ENCODE results near the gene BSG. TPM values are rescaled to one million over a fixed set of nuclear protein-coding genes. Genes with fewer than 3 reads are reported as not detected.

The BSG gene
- total and polyA plus RNA-seq, 9 of the 15 experiments (the other 6 are each of a cell fraction or from before 2014, with no cell fraction given): 4.6 to 495 (median 187) TPM

DNA sequence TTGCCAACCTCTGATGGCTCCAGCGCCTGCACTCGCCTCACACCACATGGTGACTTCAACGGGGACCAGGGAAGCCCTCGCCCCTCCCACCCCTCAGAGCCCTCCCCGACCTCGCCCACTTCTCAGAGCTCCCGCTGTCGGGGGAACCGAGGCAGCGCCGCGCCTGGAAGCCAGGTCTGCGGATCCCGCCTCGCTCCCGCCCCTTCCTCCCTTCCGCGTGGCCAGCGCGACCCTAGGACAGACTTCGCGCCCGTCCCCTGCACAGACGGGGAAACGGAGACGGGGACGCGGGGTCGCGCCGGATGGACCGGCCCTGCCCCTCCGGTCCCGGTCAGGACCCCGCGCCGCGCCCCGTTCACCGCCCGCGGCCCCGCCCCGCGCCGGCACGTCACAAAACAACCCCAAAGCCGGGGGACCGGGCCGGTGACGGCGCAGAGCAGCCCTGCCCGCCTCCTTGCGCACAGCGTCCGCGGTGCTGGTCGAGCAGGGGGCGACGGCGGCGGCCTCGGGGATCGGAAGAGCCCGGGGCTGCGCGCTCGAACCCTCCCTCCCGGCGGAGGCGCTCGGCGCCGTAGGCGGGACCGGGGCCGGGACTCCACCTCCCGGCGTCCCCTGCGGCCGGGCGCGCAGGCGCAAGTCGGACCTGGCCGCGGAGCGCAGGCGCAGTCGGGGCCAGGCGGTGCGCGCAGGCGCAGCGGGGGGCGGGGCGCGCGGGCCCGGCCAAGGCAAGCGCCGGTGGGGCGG, 41.2 kb upstream of the BSG start (continued):
- TF ChIP-seq, protein P1, sequence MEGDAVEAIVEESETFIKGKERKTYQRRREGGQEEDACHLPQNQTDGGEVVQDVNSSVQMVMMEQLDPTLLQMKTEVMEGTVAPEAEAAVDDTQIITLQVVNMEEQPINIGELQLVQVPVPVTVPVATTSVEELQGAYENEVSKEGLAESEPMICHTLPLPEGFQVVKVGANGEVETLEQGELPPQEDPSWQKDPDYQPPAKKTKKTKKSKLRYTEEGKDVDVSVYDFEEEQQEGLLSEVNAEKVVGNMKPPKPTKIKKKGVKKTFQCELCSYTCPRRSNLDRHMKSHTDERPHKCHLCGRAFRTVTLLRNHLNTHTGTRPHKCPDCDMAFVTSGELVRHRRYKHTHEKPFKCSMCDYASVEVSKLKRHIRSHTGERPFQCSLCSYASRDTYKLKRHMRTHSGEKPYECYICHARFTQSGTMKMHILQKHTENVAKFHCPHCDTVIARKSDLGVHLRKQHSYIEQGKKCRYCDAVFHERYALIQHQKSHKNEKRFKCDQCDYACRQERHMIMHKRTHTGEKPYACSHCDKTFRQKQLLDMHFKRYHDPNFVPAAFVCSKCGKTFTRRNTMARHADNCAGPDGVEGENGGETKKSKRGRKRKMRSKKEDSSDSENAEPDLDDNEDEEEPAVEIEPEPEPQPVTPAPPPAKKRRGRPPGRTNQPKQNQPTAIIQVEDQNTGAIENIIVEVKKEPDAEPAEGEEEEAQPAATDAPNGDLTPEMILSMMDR (IDR thresholded peaks at IDR 0.05 in 2 of 3, conservative IDR thresholded peaks at IDR 0.05 in 1 of 3; ENCODE audit: insufficient read depth in 2 of 3, low read depth in 1 of 3, low read length in 3 of 3): peak in 2 of 3 experiments; percentile 24 to 33; a peak in 3 of 6 replicates
- TF ChIP-seq, protein P2, sequence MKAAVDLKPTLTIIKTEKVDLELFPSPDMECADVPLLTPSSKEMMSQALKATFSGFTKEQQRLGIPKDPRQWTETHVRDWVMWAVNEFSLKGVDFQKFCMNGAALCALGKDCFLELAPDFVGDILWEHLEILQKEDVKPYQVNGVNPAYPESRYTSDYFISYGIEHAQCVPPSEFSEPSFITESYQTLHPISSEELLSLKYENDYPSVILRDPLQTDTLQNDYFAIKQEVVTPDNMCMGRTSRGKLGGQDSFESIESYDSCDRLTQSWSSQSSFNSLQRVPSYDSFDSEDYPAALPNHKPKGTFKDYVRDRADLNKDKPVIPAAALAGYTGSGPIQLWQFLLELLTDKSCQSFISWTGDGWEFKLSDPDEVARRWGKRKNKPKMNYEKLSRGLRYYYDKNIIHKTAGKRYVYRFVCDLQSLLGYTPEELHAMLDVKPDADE (conservative IDR thresholded peaks at IDR 0.05; ENCODE audit: control insufficient read depth, low read depth, low read length): 0 out of 2 replicates have a peak, but pooled peaks have one; percentile 62
- TF ChIP-seq MCM2 (IDR thresholded peaks at IDR 0.05; ENCODE audit: low read depth) (no peak), WHSC1 (IDR thresholded peaks at IDR 0.05; ENCODE audit: low read length) (no peak), NR2C2 (CRISPR knock-in tag; IDR thresholded peaks at IDR 0.05) (0 out of 2 replicates have a peak, but pooled peaks have one; percentile 41), NR2C2 (tag; IDR thresholded peaks at IDR 0.05) (peak; percentile 67), ZNF121 (CRISPR knock-in tag; conservative IDR thresholded peaks at IDR 0.05) (0 out of 2 replicates have a peak, but pooled peaks have one; percentile 2), SIX5 (IDR thresholded peaks at IDR 0.05; ENCODE audit: borderline replicate concordance in 1 of 2, insufficient read depth in 1 of 2, low read depth in 1 of 2, low read length in 2 of 2) (peak; percentile 59 to 61; a peak in 3 of 4 replicates), CXXC5 (CRISPR knock-in tag; IDR thresholded peaks at IDR 0.05) (peak; percentile 78), ZNF41 (CRISPR knock-in tag; conservative IDR thresholded peaks at IDR 0.05) (no peak), BRD9 (IDR thresholded peaks at IDR 0.05; ENCODE audit: low read depth, partially characterized antibody) (no peak), TAF7 (tag; IDR thresholded peaks at IDR 0.05) (no peak), HDAC6 (IDR thresholded peaks at IDR 0.05; ENCODE audit: low read depth, low read length) (no peak), L3MBTL2 (IDR thresholded peaks at IDR 0.05) (peak; percentile 77), HLTF (IDR thresholded peaks at IDR 0.05) (no peak)
- TF ChIP-seq, protein P3, sequence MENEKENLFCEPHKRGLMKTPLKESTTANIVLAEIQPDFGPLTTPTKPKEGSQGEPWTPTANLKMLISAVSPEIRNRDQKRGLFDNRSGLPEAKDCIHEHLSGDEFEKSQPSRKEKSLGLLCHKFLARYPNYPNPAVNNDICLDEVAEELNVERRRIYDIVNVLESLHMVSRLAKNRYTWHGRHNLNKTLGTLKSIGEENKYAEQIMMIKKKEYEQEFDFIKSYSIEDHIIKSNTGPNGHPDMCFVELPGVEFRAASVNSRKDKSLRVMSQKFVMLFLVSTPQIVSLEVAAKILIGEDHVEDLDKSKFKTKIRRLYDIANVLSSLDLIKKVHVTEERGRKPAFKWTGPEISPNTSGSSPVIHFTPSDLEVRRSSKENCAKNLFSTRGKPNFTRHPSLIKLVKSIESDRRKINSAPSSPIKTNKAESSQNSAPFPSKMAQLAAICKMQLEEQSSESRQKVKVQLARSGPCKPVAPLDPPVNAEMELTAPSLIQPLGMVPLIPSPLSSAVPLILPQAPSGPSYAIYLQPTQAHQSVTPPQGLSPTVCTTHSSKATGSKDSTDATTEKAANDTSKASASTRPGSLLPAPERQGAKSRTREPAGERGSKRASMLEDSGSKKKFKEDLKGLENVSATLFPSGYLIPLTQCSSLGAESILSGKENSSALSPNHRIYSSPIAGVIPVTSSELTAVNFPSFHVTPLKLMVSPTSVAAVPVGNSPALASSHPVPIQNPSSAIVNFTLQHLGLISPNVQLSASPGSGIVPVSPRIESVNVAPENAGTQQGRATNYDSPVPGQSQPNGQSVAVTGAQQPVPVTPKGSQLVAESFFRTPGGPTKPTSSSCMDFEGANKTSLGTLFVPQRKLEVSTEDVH (IDR thresholded peaks at IDR 0.05; ENCODE audit: low read depth, partially characterized antibody): no peak
- TF ChIP-seq, protein P4, sequence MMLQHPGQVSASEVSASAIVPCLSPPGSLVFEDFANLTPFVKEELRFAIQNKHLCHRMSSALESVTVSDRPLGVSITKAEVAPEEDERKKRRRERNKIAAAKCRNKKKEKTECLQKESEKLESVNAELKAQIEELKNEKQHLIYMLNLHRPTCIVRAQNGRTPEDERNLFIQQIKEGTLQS (IDR thresholded peaks at IDR 0.05): no peak
- TF ChIP-seq, protein P4 (CRISPR knock-in tag; conservative IDR thresholded peaks at IDR 0.05): no peak
- TF ChIP-seq, protein P5, sequence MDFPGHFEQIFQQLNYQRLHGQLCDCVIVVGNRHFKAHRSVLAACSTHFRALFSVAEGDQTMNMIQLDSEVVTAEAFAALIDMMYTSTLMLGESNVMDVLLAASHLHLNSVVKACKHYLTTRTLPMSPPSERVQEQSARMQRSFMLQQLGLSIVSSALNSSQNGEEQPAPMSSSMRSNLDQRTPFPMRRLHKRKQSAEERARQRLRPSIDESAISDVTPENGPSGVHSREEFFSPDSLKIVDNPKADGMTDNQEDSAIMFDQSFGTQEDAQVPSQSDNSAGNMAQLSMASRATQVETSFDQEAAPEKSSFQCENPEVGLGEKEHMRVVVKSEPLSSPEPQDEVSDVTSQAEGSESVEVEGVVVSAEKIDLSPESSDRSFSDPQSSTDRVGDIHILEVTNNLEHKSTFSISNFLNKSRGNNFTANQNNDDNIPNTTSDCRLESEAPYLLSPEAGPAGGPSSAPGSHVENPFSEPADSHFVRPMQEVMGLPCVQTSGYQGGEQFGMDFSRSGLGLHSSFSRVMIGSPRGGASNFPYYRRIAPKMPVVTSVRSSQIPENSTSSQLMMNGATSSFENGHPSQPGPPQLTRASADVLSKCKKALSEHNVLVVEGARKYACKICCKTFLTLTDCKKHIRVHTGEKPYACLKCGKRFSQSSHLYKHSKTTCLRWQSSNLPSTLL (IDR thresholded peaks at IDR 0.05): no peak
